Stimulated activated CD8-positive, alpha-beta memory T cell treated with anti-CD3 and anti-CD28 coated beads, Interleukin-7, amount 100 ng/mL, for 24 hours (primary cell): ENCODE measurements around the gene IL10RB.
"Not testable (repeated sequence)": the region's sequence is repeated elsewhere in the genome, so short reads cannot be mapped to it uniquely, and the experiment has no call there.

Experiments
- DNase-seq: peaks from one replicate; pipeline ENCODE4 v3.0.0-alpha.2; 2020; ENCODE audit warnings: low read depth

Gene IL10RB

DNA sequence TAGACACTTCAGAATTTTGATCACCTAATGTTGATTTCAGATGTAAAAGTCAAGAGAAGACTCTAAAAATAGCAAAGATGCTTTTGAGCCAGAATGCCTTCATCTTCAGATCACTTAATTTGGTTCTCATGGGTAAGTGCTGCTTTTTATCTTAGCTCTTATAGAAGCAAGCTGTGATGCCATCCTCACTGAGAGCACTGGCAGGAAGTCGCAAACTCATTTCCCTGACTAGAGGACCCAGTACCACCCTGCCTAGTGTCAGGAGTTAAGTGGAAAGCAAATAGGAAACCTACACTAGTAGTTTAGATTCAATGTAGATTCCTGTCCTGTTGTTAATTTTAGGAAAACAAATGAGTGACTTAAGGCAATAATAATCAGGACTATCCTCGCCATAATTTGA lies 24.3 kb upstream of the IL10RB start:
- DNase-seq = no peak

- not testable (repeated sequence) for DNase-seq
These were observed 23.3 kb upstream of the IL10RB start for GRCh38 chr21:33242846-33243245.

DNA sequence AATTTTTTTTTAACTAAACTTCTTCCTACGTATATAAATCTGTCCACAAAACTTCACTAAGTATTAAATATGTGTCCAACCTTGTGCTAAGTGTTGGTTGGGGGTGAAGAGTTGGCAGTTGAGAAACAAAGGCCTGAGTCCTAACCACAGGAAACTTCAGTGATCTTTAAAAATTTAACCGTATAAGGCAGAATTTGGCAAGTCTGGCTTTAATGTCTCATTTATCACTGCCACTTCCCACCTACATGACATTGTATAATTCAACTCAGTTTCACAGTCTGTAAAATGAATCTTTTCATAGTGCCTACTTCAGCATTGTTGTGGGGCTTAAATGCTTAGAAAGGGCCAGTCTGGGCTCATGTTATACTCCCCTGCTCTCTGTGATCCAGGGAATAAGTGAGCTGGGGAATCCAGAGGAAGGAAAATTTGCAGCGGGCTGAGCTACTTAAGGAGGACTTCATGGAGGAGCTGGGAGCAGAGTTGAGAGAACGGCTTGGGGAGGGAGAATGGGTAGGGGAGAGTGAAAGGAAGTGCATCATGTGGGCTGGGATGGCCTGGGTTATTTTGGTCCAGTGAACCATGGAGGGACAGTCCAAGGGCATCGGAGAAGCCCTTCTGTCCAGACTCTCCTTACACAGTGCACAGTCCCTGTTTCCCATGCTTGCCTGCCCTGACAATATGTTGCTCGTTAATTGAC lies 21.9 kb upstream of the IL10RB start:
- DNase-seq = no peak

DNA sequence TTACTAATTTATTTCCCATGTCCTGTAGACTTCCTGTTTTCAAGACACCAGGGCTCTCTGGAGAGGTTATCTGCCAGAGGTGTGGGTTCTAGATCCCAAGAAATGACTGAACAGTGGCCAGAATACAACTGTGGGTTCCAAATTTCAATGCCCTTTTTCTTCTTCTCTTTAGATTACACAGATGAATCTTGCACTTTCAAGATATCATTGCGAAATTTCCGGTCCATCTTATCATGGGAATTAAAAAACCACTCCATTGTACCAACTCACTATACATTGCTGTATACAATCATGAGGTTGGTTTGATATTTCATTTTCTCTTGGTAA lies 21.4 kb upstream of the IL10RB start:
- DNase-seq = no peak

DNA sequence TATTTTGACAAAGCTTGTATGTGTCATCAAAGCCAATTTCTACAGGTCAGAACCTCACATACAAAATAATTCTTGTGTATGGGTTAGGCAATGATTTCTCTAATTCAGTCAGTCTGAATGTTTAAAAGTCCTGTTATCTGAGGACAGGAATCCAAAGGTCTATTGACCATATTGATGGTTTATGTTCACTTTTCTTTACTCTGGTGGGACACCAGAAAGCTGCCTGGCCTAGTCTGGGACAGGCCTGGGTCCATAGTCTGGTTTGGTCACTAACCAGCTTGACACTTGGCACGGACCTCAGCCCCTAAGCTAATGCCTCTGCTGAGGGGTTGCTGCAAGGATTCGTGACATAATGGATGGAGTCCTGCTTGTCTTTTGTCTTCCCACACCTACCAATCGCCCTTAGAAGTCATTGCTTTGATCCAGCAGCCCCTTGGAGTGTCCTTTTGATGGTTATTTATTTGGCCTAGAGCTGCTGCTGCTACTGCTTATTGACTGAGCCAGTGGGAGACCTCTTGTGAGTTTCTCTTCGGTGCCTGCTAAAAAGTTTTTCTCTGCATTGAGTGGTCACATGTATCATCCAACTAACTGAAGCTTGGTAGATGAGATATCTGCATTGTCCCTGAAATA lies 20.8 kb upstream of the IL10RB start:
- no peak for DNase-seq

- no peak for DNase-seq
These were observed 19.7 kb upstream of the IL10RB start for GRCh38 chr21:33246506-33246905.

- no peak for DNase-seq
These were observed 19.2 kb upstream of the IL10RB start for GRCh38 chr21:33246963-33247362.

DNA sequence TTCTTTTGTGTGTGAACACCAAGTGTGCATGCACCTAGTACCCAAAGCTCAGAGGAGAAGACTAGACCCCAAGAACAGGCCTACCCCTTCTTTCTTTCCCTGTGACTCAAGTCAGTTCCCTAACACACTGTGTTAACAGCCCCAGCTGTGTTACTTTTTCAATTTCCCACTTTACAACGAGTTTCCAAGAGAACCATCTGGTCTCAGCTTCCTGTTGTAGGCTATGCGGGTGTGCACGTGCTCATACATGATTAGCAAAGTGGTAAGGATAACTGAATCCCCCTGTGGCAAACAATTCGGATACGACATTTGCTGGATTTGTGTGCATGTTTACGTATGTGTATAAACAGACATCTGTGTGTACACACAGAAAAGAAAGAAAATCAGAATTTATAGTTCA lies 18.6 kb upstream of the IL10RB start:
- no peak for DNase-seq

GRCh38 chr21:33249331-33250002 lies 16.7 kb upstream of the IL10RB start:
- no peak for DNase-seq

DNA sequence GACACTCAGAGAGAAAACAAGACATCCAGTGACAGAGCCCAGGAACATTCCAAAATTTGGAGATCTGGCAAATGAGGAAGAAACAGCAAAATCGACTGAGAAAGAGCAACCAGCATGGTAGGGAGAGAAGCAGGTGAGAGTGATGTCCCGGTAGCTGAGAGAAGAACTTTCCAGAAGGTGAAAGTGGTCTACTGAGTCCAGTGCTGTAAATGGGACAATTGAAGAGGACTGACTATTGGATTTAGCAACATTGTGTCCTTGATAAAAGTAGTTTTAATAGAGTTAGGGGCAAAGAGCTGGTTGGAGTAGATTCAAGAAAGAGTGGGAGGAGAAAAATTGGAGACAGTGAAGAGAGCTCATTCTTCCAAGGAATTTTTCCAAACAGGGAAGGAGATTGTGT lies 15.0 kb upstream of the IL10RB start:
- DNase-seq = no peak

DNA sequence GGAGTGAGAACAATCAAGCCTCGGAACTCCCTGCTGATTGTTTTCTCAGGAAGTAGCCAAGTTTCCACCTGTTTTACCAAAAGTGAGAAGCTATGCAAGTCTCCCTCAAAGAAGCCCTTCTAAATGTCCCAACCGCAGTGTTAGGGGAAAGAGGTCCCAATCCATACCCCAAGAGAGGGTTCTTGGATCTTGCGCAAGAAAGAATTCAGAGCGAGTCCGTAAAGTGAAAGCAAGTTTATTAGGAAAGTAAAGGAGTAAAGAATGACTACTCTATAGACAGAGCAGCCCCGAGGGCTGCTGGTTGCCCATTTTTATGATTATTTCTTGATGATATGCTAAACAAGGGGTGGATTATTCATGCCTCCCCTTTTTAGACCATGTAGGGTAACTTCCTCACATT lies 12.8 kb upstream of the IL10RB start:
- DNase-seq = not testable (repeated sequence)

DNA sequence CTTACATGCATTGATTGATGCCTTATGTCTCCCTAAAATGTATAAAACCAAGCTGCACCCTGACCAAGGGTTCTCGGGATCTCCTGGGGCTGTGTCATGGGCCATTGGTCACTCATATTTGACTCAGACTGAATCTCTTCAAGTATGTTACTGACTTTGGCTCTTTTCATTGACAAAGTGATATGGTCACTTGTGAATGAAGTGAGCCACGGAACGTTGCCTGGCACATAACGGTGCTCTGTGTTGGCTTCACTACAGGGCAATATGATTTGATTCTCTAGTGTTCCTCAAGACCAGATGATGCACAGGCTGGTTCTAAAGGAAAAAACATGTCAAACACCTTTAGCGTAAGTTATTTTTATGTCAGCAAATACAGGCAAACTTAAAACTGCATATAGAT lies 11.4 kb upstream of the IL10RB start:
- DNase-seq = no peak

DNA sequence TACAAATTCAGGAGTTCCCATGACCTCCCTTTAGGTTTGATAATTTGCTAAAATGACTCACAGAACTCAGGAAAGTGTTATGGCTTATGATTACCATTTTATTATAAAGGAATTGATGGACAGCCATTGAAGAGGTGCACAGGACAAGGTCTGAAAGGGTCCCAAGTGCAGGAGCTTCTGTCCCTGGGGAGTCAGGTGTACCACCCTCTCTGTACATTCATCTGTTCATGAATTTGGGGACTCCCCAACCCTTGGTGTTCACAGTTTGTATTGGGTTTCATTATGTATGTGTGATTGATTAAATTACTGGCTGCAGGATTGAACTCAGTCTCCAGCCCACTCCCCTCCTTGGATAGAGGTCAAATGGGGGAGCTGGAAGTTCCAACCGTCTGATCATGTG lies 10.8 kb upstream of the IL10RB start:
- no peak for DNase-seq

GRCh38 chr21:33256019-33256418 lies 10.1 kb upstream of the IL10RB start:
- no peak for DNase-seq

DNA sequence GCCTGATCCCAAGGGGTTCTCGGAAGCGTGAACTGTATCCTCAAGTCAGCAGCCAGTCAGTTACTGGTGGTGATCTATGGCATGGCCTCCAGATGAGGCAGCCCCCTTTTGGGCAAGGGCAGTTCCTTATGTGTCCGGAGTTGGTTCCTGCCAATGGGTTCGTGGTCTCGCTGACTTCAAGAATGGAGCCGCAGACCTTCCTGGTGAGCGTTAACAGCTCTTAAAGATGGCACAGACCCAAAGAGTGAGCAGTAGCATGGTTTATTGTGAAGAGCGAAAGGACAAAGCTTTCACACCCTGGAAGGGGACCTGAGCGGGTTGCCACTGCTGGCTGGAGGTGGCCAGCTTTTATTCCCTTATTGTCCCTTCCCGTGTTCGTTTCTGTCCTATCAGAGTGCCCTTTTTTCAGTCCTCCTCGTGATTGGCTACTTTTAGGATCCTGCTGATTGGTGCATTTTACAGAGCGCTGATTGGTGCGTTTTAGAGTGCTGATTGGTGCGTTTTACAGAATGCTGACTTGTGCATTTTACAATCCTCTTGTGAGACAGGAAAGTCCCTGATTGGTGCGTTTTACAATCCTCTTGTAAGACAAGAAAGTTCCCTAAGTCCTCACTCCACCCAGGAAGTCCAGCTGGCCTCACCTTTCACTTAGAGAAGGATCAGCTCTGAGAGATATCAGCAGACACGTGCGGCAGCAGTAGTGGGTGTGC lies 8.9 kb upstream of the IL10RB start:
- DNase-seq = no peak

DNA sequence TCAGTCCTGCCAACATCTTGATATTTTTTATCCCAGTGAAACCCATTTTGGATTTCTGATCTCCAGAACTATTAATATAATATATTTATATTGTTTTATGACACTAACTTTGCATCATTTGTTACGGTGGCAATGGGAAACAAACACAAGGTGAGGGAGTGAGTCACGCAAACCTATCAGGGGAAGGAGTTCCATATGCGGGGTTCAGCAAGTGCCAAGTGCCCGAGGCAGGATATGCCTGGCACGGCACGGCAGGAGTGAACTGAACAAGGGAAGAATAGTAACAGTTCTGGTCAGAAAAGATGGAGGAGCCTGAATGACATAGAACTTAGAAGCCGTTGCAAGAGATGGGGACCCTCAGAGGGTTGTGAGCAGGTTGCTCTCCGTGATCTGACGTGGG lies 7.7 kb upstream of the IL10RB start:
- DNase-seq = no peak

DNA sequence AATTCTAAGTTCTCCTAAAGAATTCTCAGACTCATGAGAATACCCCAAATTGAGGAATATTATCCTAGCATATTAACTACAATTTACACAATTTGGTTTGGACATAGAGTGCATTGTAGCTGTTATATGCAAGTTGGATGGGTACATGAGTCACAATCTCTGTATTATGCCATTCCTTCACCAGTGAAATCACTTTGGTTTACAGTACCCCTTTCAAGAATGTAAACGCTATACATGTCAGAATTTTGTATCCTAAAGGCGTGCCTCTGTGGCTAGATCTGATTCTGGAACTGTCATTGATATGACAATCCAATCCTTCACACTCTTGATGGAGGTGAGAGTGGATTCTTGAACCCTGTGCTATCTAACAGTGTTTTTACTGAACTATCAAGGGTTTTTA lies 6.7 kb upstream of the IL10RB start:
- no peak for DNase-seq

- DNase-seq = no peak
These were observed 6.2 kb upstream of the IL10RB start for GRCh38 chr21:33259995-33260394.

GRCh38 chr21:33261635-33262034 lies 4.5 kb upstream of the IL10RB start:
- DNase-seq = no peak

DNA sequence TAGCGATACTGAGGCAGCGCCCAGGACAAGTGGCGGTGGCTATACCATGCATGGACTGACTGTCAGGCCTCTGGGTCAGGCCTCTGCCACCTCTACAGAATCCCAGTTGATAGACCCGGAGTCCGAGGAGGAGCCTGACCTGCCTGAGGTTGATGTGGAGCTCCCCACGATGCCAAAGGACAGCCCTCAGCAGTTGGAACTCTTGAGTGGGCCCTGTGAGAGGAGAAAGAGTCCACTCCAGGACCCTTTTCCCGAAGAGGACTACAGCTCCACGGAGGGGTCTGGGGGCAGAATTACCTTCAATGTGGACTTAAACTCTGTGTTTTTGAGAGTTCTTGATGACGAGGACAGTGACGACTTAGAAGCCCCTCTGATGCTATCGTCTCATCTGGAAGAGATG lies 3.2 kb upstream of the IL10RB start:
- no peak for DNase-seq

- DNase-seq = no peak
These were observed 1.6 kb upstream of the IL10RB start for GRCh38 chr21:33264561-33264960.

DNA sequence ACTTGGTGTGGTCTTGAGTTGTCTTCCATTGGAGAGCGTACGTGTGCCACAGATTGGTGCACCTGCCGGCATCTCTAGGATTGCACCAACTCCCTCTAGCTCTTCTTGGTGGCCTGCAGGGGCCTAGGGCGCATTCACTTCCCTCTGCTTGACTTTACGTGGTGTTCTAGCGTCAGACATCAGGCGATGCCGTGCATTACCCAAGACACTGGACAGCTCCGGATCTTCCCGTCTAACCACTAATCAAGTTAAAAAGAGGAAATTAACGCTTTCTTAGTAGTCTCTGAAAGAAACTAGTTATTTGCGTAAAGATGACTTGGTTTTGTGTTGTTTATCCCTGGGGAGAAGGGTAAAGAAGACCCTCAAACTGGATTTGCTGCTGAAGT lies 510 bp upstream of the IL10RB start:
- no peak for DNase-seq

GRCh38 chr21:33266789-33267135 lies 595 bp downstream of the IL10RB start:
- DNase-seq = no peak
